GM23338 (cell line): ENCODE measurements around the gene TATDN3. TPM values are rescaled to one million over a fixed set of nuclear protein-coding genes. Genes with fewer than 3 reads are reported as not detected.

Source experiments
- ATAC-seq: fragments of 200-7000 bp; cut with Tn5 transposase; 3 replicates; pipeline ENCODE4 v1.9.1; 2020
- DNase-seq: peaks from one replicate; pipeline ENCODE4 v3.0.0-alpha.2; 2015; ENCODE audit warnings: low spot score
- H2AFZ ChIP-seq: fragments of 200-600 bp; sonication (generic); 2 replicates; pipeline ENCODE4 v1.8.0; 2016; ENCODE audit warnings: antibody characterized with exemption, mild to moderate bottlenecking, moderate library complexity
- H3F3A ChIP-seq: fragments of 200-600 bp; sonication (generic); replicated peaks from 2 replicates; pipeline ENCODE4 v1.8.0; 2017; ENCODE audit warnings: antibody characterized with exemption, mixed run types, low read depth
- H3K27ac ChIP-seq: fragments of 200-600 bp; sonication (generic); 2 replicates; pipeline ENCODE4 v1.6.1; 2016; ENCODE audit warnings: low read depth
- H3K27me3 ChIP-seq: fragments of 200-600 bp; sonication (generic); 2 replicates; pipeline ENCODE4 v1.8.0; 2016; ENCODE audit warnings: mild to moderate bottlenecking, mixed run types, moderate library complexity; ENCODE audit not compliant: insufficient read depth
- H3K36me3 ChIP-seq: fragments of 200-600 bp; sonication (generic); 2 replicates; pipeline ENCODE4 v1.8.0; 2016; ENCODE audit warnings: mild to moderate bottlenecking; ENCODE audit not compliant: insufficient read depth
- H3K4me1 ChIP-seq: fragments of 200-600 bp; sonication (generic); 2 replicates; pipeline ENCODE4 v1.8.0; 2016; ENCODE audit warnings: mild to moderate bottlenecking, moderate library complexity; ENCODE audit not compliant: insufficient read depth
- H3K4me2 ChIP-seq: fragments of 200-600 bp; sonication (generic); 2 replicates; pipeline ENCODE4 v1.7.1; 2017; ENCODE audit warnings: mixed run types
- H3K4me3 ChIP-seq: fragments of 200-600 bp; sonication (generic); 2 replicates; pipeline ENCODE4 v1.6.1; 2016; ENCODE audit warnings: mixed run types
- H3K79me2 ChIP-seq: fragments of 200-600 bp; sonication (generic); replicated peaks from 2 replicates; pipeline ENCODE4 v1.8.0; 2017; ENCODE audit warnings: mild to moderate bottlenecking; ENCODE audit not compliant: insufficient read depth
- H3K9me2 ChIP-seq: fragments of 200-600 bp; sonication (generic); 2 replicates; pipeline ENCODE4 v1.8.0; 2017; ENCODE audit not compliant: insufficient read depth
- H4K20me1 ChIP-seq: fragments of 200-600 bp; sonication (generic); replicated peaks from 2 replicates; pipeline ENCODE4 v1.8.0; 2017; ENCODE audit warnings: mild to moderate bottlenecking; ENCODE audit not compliant: insufficient read depth
- H3K27ac Mint-ChIP-seq: 2 replicates; pipeline ENCODE4 v1.8.0; 2020; ENCODE audit warnings: inconsistent platforms, mild to moderate bottlenecking, moderate library complexity, mixed read lengths
- H3K27me3 Mint-ChIP-seq: 3 replicates; pipeline ENCODE4 v1.8.0; 2022; ENCODE audit warnings: low read depth, mild to moderate bottlenecking, moderate library complexity, mixed read lengths, inconsistent platforms; ENCODE audit not compliant: insufficient read depth, poor library complexity
- H3K36me3 Mint-ChIP-seq: 3 replicates; pipeline ENCODE4 v1.8.0; 2021; ENCODE audit warnings: low read depth, mild to moderate bottlenecking, inconsistent platforms, moderate library complexity, mixed read lengths
- H3K4me1 Mint-ChIP-seq: 3 replicates; pipeline ENCODE4 v1.8.0; 2020; ENCODE audit warnings: mild to moderate bottlenecking, inconsistent platforms, mixed read lengths
- H3K4me3 Mint-ChIP-seq: 3 replicates; pipeline ENCODE4 v1.8.0; 2021; ENCODE audit warnings: moderate library complexity, mild to moderate bottlenecking, inconsistent platforms, mixed read lengths
- H3K9me3 Mint-ChIP-seq: 3 replicates; pipeline ENCODE4 v1.8.0; 2020; ENCODE audit warnings: moderate library complexity, mild to moderate bottlenecking, inconsistent platforms, mixed read lengths
- CREB1 ChIP-seq: fragments of 250-450 bp; sonication (Bioruptor Pico); IDR thresholded peaks from 2 replicates; pipeline ENCODE4 v1.5.0; 2020; ENCODE audit warnings: low read depth, mild to moderate bottlenecking, moderate library complexity
- ETS1 ChIP-seq: IDR thresholded peaks from 2 replicates; pipeline ENCODE4 v1.6.1; 2016; ENCODE audit warnings: antibody characterized with exemption
- EZH2 ChIP-seq: fragments of 200-600 bp; sonication (generic); IDR thresholded peaks from one replicate; pipeline ENCODE4 v1.8.0; 2017; ENCODE audit warnings: antibody characterized with exemption, mild to moderate bottlenecking, low read depth; ENCODE audit not compliant: unreplicated experiment
- EZH2phosphoT487 ChIP-seq: fragments of 200-600 bp; sonication (generic); IDR thresholded peaks from one replicate; pipeline ENCODE4 v1.8.1; 2018; ENCODE audit warnings: antibody characterized with exemption; ENCODE audit not compliant: unreplicated experiment
- JUNB ChIP-seq: IDR thresholded peaks from one replicate; pipeline ENCODE4 v1.6.1; 2016; ENCODE audit warnings: antibody characterized with exemption; ENCODE audit not compliant: unreplicated experiment
- NANOG ChIP-seq: IDR thresholded peaks from 2 replicates; pipeline ENCODE4 v1.6.1; 2016; ENCODE audit warnings: antibody characterized with exemption, borderline replicate concordance
- POLR2AphosphoS5 ChIP-seq: IDR thresholded peaks from 2 replicates; pipeline ENCODE4 v1.6.1; 2016; ENCODE audit warnings: antibody characterized with exemption, low read depth
- ZNF114 ChIP-seq: fragments of 250-450 bp; sonication (Bioruptor Pico); IDR thresholded peaks from 2 replicates; pipeline ENCODE4 v1.5.0; 2020; ENCODE audit warnings: mild to moderate bottlenecking, moderate library complexity
- ZNF331 ChIP-seq: fragments of 250-450 bp; sonication (Bioruptor Pico); IDR thresholded peaks from 2 replicates; pipeline ENCODE4 v1.5.0; 2020; ENCODE audit warnings: low read depth, mild to moderate bottlenecking, moderate library complexity
- ZNF462 ChIP-seq: fragments of 250-450 bp; sonication (Bioruptor Pico); IDR thresholded peaks from 2 replicates; pipeline ENCODE4 v1.5.0; 2020; ENCODE audit warnings: mild to moderate bottlenecking, moderate library complexity
- polyA plus RNA-seq: library from polyadenylated mRNA; unstranded; fragments of >200 nt; fragmentation: Nextera tagmentation; extraction: Ambion mirVana; gene quantifications from 2 replicates; pipeline ENCODE4 v1.2.1, GENCODE V29; 2016
- total RNA-seq: library from RNA; depleted of rRNA; stranded (reverse); fragments of >200 nt; shearing (Covaris generic); gene quantifications from 2 replicates; pipeline ENCODE4 v1.2.3, GENCODE V29; 2014
- TF ChIP-seq, protein P1 (sequence below): IDR thresholded peaks from one replicate; pipeline ENCODE4 v1.6.1; 2018; ENCODE audit warnings: antibody characterized with exemption; ENCODE audit not compliant: unreplicated experiment

Gene TATDN3
- total and polyA plus RNA-seq, 2 experiments from 2014 or later: 10.9 to 24.2 TPM

GRCh38 chr1:212783976-212784375, 7.7 kb upstream of the TATDN3 start:
- Histone ChIP-seq H2AFZ (no peak overlapping the region), H3K27me3 (no peaks in the 10 kb centered on the region), H3K4me3 (no peak overlapping the region), H4K20me1 (0 out of 2 replicates have a peak, but pooled peaks cover 3% of the 10 kb centered on the region), H3K4me2 (no peak overlapping the region), H3K79me2 (peaks cover 18% of the 10 kb centered on the region), H3K4me1 (no peaks in the 10 kb centered on the region), H3F3A (no peaks in the 10 kb centered on the region; the same call in 1 of the 2 replicates), H3K27ac (no peak overlapping the region), H3K9me2 (no peaks in the 10 kb centered on the region), H3K36me3 (peaks cover 47% of the 10 kb centered on the region)
- Mint-ChIP-seq H3K9me3 (peaks cover 10% of the 10 kb centered on the region; the same call in 2 of the 3 replicates), H3K4me1 (peaks cover 3% of the 10 kb centered on the region; the same call in 2 of the 3 replicates), H3K4me3 (no peak overlapping the region), H3K27ac (no peak overlapping the region), H3K27me3 (no peaks in the 10 kb centered on the region), H3K36me3 (peaks cover 62% of the 10 kb centered on the region)
- ATAC-seq (no peak), DNase-seq (no peak)
- no peak for TF ChIP-seq ZNF331 (CRISPR knock-in tag)

- H3K4me3 ChIP-seq: no peak overlapping the region
- DNase-seq (no peak), ATAC-seq (no peak)
- H3K4me1 ChIP-seq: peaks cover 6% of the 10 kb centered on the region
- peaks cover 4% of the 10 kb centered on the region; the same call in 2 of the 3 replicates for H3K9me3 Mint-ChIP-seq
- no peak overlapping the region for H3K27ac Mint-ChIP-seq
- peaks cover under 1% of the 10 kb centered on the region; the same call in 1 of the 2 replicates for H3F3A ChIP-seq
- peaks cover 6% of the 10 kb centered on the region for H3K4me1 Mint-ChIP-seq
- H3K27me3 Mint-ChIP-seq: no peaks in the 10 kb centered on the region
- peaks cover 37% of the 10 kb centered on the region for H3K79me2 ChIP-seq
- H3K27me3 ChIP-seq: no peaks in the 10 kb centered on the region
- H3K4me3 Mint-ChIP-seq: no peak overlapping the region
- no peak overlapping the region for H2AFZ ChIP-seq
- no peak overlapping the region for H3K27ac ChIP-seq
- H3K36me3 ChIP-seq: peaks cover 40% of the 10 kb centered on the region
- no peak overlapping the region for H3K4me2 ChIP-seq
- H3K9me2 ChIP-seq: no peaks in the 10 kb centered on the region
- peaks cover 58% of the 10 kb centered on the region for H3K36me3 Mint-ChIP-seq
- H4K20me1 ChIP-seq: 0 out of 2 replicates have a peak, but pooled peaks cover 3% of the 10 kb centered on the region
- no peak for TF ChIP-seq ETS1
- TF ChIP-seq, protein P1, sequence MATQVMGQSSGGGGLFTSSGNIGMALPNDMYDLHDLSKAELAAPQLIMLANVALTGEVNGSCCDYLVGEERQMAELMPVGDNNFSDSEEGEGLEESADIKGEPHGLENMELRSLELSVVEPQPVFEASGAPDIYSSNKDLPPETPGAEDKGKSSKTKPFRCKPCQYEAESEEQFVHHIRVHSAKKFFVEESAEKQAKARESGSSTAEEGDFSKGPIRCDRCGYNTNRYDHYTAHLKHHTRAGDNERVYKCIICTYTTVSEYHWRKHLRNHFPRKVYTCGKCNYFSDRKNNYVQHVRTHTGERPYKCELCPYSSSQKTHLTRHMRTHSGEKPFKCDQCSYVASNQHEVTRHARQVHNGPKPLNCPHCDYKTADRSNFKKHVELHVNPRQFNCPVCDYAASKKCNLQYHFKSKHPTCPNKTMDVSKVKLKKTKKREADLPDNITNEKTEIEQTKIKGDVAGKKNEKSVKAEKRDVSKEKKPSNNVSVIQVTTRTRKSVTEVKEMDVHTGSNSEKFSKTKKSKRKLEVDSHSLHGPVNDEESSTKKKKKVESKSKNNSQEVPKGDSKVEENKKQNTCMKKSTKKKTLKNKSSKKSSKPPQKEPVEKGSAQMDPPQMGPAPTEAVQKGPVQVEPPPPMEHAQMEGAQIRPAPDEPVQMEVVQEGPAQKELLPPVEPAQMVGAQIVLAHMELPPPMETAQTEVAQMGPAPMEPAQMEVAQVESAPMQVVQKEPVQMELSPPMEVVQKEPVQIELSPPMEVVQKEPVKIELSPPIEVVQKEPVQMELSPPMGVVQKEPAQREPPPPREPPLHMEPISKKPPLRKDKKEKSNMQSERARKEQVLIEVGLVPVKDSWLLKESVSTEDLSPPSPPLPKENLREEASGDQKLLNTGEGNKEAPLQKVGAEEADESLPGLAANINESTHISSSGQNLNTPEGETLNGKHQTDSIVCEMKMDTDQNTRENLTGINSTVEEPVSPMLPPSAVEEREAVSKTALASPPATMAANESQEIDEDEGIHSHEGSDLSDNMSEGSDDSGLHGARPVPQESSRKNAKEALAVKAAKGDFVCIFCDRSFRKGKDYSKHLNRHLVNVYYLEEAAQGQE: no peak
- no peak for TF ChIP-seq ZNF331 (CRISPR knock-in tag)
- no peak for TF ChIP-seq EZH2phosphoT487
- no peak for TF ChIP-seq POLR2AphosphoS5
- TF ChIP-seq JUNB: no peak
- TF ChIP-seq CREB1: no peak
- TF ChIP-seq EZH2: no peak
- no peak for TF ChIP-seq NANOG
- no peak for TF ChIP-seq ZNF462 (CRISPR knock-in tag)
- no peak for TF ChIP-seq ZNF114 (CRISPR knock-in tag)
Observed at GRCh38 chr1:212785871-212786270, 5.8 kb upstream of the TATDN3 start.
